DND-41 (cell line): ENCODE data around the gene MS4A15.

Source experiments
- EZH2 ChIP-seq: IDR thresholded peaks from 3 replicates; pipeline ENCODE4 v1.6.1; 2012; ENCODE audit warnings: borderline replicate concordance, low read depth, mild to moderate bottlenecking, moderate library complexity, low read length, inconsistent platforms; ENCODE audit not compliant: severe bottlenecking
- TF ChIP-seq, protein P1 (sequence below): IDR thresholded peaks from 2 replicates; pipeline ENCODE4 v1.5.1; 2012; ENCODE audit warnings: borderline replicate concordance, low read length, moderate library complexity, mild to moderate bottlenecking; ENCODE audit not compliant: poor library complexity, severe bottlenecking; ENCODE audit errors: extremely low read depth

DNA sequence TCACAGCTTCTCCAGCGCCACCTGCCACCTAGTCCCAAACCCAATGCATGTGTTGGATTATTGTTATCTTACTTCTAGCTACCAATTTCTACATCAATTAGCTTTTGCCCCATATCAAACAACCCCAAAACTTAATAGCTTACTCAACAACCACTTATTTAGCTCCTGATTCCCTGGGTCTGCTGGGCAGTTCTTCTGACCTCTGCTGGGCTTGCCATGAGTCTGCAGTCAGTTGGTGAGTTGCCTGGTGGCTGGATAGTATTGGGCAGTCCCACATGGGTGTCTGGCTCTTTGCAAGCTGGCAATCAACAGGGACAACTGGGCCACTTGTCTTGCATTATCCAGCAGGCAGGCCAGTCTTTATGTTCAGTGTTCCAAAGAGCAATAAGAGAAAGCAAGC is 13.6 kb upstream of the MS4A15 start:
- TF ChIP-seq, protein P1, sequence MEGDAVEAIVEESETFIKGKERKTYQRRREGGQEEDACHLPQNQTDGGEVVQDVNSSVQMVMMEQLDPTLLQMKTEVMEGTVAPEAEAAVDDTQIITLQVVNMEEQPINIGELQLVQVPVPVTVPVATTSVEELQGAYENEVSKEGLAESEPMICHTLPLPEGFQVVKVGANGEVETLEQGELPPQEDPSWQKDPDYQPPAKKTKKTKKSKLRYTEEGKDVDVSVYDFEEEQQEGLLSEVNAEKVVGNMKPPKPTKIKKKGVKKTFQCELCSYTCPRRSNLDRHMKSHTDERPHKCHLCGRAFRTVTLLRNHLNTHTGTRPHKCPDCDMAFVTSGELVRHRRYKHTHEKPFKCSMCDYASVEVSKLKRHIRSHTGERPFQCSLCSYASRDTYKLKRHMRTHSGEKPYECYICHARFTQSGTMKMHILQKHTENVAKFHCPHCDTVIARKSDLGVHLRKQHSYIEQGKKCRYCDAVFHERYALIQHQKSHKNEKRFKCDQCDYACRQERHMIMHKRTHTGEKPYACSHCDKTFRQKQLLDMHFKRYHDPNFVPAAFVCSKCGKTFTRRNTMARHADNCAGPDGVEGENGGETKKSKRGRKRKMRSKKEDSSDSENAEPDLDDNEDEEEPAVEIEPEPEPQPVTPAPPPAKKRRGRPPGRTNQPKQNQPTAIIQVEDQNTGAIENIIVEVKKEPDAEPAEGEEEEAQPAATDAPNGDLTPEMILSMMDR: no peak
- TF ChIP-seq EZH2: no peak
